HL-60/S4 (cell line): ENCODE results near the gene RAD51.

Source experiments
- in situ Hi-C: fragments of 300-500 bp; cut with MboI; formaldehyde crosslinking; loops from 2 replicates; pipeline ENCODE4 v1.14.3; 2022; ENCODE audit warnings: low sequenced_read_pairs

RAD51 gene

DNA sequence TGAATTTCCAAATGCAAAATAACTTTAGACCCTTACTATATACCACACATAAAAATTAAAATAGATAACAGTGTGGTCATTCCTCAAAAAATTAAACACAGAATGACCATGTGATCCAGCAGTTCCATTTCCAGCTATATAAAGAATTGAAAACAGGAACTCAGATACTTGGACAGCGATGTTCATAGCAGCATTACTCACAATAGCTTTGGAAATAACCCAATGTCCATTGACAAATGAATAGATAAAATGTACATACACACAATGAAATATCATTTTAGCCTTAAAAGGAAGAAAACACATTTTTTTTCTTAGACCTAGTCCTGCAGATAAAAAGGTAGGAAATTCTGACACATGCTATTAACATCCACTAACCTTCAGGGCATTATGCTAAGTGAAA lies 26.7 kb downstream of the RAD51 start:
- in situ Hi-C loops, result no loop called here

DNA sequence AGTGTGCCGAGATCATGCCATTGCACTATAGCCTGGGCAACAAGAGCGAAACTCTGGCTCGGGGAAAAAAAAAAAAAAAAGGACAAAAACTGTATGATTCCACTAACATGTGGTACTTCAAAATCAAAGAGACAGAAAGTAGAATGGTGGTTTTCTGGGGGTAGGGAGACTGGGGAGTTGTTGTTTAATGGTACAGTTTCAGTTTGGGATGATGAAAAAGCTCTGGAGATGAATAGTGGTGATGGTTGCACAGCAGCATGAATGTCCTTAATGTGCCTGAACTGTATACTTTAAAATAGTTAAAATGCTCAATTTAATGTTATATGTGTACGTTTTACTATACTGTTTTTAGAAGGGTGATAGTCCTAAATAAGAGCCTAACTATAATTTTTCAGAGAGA lies 27.4 kb downstream of the RAD51 start:
- in situ Hi-C loops, result no loop called here

DNA sequence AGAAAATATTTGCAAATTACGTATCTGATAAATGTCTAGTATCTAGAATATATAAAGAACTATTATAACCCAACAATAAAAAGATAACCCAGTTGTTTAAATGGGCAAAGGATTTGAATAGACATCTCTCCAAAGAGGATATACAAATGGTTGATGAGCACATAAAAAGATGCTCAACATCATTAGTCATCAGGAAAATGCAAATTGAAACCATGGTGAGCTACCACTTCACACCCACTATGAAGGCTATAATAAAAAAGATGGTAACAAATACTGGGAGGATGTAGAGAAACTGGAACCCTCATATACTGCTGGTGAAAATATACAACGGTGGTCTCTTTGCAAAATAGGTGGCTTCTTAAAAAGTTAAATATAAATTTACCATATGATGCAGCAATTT lies 28.0 kb downstream of the RAD51 start:
- in situ Hi-C loops, result no loop called here

DNA sequence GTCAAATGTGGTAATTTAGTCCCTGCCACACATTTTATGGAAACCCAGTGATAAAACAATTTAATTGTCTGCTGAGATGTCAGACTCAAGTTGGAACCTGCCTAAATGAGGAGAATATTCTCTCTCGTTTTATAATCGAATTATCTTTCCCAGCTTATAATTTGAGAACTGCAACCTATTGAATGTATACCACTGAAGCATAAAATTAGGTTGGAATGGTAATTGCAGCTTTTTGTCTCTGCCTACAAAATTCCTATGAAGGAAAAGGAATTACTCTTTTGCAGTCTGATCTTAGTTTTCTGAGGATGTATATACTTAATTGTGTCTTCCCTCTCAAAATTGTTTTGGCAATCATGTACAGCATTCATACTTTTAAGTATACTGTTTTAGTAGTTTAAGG lies 28.9 kb downstream of the RAD51 start:
- in situ Hi-C loops, result no loop called here

DNA sequence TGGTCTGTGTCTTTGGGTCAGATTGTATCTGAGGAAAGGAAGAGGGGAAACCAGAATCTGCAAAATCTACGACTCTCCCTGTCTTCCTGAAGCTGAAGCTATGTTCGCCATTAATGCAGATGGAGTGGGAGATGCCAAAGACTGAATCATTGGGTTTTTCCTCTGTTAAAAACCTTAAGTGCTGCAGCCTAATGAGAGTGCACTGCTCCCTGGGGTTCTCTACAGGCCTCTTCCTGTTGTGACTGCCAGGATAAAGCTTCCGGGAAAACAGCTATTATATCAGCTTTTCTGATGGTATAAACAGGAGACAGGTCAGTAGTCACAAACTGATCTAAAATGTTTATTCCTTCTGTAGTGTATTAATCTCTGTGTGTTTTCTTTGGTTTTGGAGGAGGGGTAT lies 36.1 kb downstream of the RAD51 start:
- in situ Hi-C loops, result no loop called here

DNA sequence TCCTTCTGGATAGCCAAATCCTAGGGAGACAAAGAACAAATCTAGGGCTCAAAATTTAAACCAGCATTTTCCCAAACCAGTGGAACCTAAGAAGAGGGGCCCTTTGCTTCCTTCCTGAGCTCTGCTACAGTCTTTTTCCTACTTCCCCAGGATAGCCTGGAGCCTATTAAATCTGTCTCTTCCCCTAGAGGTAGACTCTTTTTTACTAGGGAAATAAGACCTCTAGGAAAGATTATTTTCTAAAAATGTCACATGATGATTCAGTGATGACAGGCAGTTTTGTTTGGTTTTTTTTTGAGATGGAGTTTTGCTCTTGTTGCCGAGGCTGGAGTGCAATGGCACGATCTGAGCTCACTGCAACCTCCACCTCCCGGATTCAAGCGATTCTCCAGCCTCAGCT lies 41.6 kb downstream of the RAD51 start:
- in situ Hi-C loops, result no loop called here

DNA sequence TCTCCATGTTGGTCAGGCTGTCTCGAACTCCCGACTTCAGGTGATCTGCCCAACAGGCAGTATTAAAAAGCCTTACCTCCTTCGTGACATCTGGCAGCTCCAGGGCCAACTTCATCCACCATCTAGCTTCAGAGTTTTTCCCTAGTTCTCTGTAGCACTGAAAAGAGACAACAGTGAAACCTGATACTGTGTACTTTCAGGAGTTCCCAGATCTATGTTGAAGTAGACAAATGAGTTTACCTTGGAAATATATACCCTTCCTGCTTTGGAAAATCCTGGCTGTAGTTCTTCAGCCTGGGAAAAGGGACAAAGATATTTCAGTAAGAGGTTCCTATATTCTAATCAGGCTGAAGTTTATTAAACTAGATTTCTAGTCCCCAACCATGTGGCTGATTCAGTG lies 42.1 kb downstream of the RAD51 start:
- in situ Hi-C loops, result no loop called here

DNA sequence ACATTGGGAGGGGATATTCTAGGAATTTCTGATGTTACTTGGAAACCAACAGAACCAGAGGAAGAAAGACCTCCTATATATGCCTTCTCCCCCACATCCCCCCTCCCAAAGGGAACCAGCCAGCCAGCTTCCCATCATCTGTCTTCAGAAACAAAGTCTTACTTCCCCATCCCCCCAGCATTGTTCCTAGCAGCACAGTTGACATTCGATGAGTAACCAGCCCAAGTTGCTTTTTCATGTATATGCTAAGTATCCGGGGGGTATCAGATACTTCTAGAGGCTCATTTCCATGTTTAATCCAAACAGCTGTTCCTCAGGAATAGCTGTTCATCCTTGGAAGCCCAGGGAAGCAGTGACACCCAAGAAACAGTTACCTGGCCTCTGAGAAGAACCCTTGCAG lies 44.1 kb downstream of the RAD51 start:
- in situ Hi-C loops, result no loop called here

DNA sequence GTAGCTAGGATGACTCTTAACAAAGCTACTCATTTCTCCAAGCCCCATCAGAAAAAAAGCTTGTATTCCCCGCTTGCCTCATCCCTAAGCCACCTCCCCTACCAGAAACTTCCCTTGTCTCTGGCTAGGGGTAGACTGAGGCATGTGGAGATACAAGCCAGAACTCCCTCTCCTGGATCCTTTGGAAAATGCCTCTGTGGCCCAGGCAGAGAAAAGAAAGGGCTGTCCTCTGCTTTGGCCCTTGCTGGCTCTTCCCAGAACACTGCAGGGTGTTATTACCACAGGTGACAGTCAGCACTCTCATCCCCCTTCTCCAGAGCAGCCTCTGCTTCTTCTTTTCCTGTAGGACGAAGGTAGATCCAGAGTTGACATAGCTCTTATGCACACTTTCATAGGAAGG lies 44.9 kb downstream of the RAD51 start:
- in situ Hi-C loops, result no loop called here

DNA sequence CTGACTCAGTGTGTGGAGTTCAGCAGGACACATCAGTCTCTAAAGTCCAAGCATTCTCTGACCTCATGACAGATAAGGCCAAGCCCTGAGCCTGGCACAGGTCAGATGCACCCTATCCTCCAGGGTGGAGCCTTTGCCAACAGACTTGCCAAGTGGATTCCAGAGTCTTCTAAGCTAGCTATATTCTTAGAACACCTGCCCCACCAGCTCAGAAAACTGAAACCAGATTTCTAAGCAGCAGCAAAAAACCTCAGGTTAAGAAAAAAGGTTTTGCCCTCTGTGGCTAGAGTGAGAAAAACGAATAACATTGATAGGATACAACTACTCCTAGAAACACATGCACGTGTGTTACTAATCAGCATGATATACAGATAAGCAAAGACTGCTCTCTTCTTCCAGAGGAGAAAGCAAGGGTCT lies 48.5 kb downstream of the RAD51 start:
- in situ Hi-C loops, result no loop called here

DNA sequence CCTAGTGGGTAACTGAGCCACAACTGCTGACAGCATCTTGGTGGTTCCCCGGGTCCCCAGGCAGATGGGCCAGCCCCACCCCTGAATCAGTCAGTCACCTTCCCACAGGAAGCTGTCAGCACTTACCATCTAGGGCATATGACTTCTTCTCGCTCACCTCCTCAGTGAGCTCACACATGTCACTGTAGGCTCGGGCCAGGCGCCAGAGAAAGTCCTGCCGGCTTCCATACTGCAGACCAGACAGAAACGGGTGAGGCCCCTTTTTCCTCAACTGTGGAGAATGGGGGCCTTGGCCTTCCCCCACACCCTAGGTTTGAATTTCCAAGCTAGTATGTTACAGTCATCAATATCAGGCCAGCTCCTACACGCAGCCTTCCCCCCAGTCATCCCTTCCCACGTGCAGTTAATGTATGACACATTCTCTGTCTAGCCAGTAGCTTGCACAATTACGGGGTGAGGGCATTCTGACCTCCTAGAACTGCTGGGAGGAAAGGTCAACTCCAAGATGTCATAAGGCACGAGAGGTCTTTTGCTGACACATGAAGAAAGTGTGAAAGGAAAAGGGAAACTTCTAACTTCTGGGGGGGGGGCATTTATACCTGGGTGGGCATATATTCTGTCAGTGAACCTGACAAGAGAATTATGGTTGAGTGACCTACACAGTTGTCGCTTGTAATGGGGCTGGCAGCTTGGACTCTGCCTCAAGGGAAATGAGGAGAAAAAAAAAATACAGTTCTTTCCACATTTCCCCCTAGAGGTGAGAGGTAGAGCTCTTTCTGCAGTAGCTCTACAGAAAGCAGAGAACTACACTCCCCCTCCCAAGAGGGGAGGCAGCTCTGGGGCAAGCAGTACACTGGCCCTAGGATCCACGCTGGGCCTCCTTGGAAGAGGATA lies 49.2 kb downstream of the RAD51 start:
- in situ Hi-C loops, result no loop called here

DNA sequence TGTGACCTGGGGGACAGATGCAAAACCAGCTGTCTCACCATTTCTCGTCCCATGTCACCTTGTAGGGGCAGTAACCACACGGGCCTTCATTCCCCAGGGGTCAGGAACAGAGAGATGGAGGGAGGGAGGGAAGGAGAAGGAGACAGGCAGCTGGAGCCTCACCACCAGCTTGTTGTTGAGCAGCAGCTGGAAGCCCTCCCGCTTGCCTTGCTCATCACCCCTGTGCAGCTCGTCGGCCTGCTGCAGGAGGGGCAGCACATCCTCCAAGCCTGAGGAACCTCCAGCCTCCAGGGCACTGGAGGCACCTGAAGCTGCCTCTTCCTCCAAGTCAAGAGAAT lies 49.8 kb downstream of the RAD51 start:
- in situ Hi-C loops, result no loop called here

DNA sequence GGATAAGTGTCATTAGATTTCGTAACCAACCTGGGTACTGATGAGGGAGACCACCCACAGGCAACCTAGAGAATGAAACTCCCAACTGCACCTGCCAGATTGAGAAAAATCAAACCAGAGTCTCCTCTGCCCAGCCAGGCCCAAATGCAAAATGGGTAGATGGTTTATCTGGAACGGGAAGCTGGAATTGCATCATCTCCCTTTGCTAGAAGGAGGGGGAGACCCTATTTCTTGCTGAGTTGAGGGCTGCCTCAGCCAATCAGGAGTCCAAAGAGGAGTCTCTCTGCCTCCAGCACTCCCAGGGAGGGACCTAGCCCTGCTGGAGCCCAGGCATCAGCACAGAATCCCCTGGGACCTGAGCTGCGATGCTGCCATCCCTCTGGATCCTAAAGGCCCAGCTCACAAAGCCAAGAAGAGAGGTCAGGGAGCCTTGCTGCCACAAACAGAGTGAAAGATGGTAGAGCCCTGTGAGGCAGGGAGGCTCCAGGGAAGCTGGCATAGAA lies 52.0 kb downstream of the RAD51 start:
- in situ Hi-C loops, result no loop called here

DNA sequence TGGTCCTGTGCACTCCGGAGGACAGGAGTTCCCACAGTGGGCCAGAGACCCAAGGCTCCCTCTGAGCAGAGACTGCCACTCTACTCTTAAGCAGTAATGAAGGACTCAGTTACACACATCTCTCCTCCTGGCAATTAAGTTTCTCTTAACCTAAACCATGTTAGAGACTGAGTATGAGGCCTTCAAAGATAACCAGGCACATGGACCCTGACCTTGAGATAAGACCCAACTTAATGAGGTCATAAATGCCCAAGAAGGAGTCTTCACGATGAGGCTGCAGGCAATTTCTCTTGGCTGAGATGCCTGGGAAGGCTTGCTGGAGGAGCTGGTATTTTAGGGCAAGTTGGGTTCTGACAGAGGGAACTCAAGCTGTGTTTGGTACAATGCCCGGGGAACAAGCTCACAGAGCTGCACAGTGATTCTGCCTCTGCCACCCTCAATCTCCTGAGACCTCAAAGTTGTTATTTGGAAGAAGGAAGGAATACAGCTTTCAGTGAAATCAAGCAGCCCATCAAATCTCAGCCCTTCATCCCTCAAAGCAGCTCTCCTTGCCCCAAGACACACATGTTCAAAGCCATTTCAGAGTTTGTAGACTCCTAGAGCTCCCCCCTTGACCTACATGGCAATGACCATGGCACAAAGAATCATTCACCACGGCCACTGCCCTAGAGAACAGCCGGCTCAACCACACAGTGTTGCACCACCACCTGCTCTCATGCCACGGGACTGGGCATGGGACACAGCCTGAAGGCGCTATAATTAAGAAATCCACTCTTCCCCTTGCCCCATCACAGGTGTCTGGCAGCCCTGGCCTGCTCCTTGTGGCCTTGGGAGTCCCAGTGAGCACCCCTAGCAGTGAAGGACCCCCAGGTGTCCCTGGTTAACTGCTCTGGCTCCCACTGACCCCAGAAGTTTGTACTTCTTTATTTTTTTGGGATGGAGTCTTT lies 53.0 kb downstream of the RAD51 start:
- in situ Hi-C loops, result no loop called here

DNA sequence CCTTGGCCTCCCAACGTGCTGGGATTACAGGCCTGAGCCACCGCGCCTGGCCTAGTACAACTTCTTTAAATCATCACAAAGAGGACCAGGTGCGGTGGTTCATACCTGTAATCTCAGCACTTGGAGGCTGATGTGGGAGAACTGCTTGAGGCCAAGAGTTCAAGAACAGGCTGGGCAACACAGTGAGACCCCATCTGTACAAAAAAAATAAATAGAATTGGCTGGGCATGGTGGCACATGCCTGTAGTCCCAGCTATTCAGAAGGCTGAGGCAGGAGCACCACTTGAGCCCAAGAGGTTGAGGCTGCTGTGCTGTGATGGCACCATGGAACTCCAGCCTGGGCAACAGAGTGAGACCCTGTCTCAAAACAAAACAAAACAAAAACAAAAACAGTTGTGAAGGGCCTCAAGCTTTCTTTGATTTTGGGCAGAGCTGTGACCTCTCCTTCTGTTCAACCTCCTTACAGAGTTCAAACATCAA lies 54.2 kb downstream of the RAD51 start:
- in situ Hi-C loops, result no loop called here

DNA sequence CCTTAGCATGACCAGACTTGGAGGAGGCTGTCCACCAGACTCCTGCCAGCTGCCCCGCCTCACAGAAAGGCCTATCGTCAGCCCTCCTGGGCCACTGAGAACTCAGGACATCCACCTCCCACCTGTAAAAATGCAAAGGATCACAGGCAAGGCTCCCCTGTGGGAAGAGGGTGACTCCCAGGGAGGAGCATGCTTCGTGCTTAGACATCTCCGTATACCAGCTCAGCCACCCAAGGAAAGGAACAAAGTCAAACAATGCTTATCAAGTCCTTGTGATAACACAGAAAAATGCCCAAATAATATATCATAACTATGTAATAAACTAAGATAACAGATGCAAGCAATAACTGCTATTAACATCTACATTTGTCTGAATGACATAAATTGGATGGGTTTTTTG lies 55.9 kb downstream of the RAD51 start:
- in situ Hi-C loops, result no loop called here

DNA sequence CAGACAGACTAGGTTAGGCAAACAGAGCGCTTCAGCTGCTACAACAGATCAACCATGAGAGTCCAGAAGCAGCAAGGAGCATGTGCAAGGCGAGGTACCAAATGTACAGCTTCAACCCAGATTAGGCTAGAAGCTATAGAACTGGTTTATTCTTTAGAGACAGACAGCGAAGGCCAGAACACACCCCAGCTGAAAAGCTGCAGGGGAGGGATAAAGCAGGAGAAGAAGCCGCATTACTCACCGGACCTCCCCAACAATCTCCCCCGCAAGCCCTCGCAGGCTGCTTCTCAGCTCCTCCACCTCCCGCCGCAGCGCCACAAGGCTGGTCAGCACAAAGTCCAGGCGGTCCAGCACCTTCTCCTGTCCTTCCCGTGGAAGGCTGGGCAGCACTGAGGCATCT lies 56.8 kb downstream of the RAD51 start:
- in situ Hi-C loops, result no loop called here

DNA sequence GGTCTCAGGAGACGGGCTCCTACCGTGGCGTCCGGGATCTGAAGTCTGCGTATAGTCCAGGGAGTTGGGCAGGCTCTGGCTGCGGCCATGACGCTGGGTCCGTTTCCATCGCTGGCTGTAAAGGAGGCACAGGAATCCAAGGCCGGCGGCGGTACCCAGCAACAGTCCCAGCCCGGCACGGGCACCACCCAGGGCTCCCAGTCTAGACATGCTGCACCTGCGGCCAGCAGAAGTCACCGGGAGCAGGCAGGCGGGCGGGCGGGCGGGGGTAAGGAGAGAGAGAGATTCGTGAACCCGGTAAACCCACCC lies 59.6 kb downstream of the RAD51 start:
- in situ Hi-C loops, result no loop called here

DNA sequence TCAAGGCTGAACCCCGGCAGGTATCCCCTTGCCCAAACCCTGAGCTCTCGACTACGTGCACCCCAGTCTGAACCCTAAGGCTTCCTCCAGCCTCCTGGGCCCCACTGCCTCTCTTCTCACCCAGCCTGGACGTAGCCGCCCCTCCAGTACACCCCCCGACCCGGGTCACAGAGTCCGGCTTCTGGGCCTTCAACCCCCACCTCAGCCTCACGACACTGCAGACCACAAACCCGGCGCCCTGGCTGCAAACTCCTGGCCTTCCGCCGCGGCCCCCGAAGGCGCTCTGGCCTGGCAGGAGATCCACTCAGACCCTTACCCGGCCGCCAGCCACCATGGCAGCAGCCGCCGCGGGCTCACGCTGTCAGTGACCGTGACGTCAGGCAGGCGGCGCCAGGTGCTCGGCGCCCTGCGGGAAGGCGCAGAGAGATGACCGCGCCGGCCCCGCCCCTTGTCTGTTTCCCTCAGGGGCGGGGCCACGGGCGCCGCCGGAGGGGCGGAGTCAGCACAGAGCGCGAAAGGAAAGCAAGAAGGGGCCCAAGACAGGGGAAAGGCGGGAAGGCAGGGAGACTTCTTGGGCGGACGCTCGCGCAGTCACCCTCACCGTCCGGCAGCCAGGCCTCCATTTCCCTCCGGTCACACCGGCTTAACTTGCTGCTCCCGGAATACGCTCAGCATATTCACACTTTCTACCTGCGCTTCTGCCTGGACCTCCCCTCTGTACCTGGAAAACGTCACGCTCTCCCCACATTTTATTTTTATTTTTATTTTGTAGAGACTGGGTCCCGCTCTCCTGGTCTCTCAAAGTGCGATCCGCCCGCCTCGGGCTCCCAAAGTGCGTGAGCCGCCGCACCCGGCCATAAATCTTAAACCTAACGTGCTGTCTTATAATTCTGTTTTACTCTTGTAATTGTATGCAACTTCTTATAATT lies 60.2 kb downstream of the RAD51 start, which contains the start of gene RMDN3:
Gene RMDN3 (minus strand): TSS at position 372 of the 929 bp plus-strand sequence. CDS start 471 bp downstream, outside the sequence.
- in situ Hi-C loops, result no loop called here

DNA sequence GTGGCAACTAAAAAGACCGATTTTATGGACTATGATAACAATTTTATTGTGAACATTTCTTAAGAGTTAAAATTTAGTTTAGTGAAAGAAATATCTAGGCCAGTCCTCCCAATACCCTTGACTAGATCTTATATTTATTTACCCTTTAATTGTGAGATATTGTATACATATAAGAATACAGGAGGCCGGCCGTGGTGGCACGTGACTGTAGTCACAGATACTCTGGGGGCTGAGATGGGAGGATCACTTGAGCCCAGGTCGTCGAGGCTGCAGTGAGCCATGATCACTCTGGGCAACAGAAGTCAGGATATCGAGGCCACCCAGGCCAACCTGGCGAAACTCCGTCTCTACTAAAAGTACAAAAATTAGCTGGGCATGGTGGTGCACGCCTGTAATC lies 60.8 kb downstream of the RAD51 start:
- in situ Hi-C loops, result no loop called here

DNA sequence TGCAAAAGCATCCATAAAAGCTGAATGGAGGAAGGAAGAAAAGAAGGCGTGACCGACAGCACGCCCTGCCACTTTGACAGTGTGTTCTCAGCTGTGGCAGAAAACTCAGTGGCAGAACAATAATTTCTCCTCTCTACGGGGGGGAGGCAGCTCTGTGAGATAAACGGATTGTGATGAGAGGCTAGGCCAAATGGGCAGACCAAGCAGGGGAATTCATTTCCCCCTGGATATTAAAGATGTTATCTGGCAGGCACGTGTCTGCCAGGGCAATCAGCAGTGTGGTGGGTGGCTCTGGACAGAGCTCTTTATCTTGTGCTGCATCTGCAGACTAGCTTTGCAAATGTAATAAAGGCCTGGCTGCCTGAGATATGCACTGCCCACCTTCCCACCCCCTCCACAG lies 62.0 kb downstream of the RAD51 start:
- in situ Hi-C loops, result no loop called here
